ENCODE results near the gene KRTAP10-7.
"Not testable (repeated sequence)": the region's sequence is repeated elsewhere in the genome, so short reads cannot be mapped to it uniquely, and the experiment has no call there.

The KRTAP10-7 gene

DNA sequence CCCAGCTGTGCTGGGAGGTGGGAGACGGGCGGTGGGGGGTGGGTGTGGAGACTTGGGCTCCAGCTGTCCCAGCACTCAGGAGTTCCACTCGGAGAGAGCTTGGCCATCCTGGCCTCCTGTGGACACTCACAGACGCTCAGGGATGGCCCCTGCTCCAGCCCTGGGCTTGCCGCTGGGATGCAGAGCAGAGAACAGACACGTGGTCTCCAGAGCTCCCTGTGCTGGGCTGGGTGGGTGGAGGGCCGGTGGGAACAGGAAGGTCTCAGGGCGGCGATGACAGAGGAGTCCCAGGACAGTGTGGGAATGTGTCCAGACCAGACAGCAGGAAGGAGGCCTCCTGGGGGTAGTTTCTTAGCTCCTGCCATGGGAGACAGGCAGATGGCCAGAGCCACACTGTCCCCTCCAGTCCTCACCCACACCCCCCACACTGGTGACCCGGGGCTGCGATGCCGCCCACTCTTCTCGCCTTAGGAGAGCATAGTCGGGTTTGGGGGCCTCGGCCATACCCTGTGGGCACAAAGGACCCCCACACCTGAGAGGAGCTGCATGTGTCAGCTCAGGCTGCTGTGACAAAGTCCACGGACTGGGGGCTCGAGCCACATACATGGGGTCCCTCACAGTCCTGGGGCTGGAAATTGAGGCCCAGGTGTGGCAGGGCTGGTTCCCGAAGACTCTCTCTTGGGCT lies 28.5 kb downstream of the KRTAP10-7 start:
- in situ Hi-C loops (cut with MboI; ENCODE audit: low sequenced_read_pairs, unreplicated experiment), result no loop called here
- TF ChIP-seq, protein P1, sequence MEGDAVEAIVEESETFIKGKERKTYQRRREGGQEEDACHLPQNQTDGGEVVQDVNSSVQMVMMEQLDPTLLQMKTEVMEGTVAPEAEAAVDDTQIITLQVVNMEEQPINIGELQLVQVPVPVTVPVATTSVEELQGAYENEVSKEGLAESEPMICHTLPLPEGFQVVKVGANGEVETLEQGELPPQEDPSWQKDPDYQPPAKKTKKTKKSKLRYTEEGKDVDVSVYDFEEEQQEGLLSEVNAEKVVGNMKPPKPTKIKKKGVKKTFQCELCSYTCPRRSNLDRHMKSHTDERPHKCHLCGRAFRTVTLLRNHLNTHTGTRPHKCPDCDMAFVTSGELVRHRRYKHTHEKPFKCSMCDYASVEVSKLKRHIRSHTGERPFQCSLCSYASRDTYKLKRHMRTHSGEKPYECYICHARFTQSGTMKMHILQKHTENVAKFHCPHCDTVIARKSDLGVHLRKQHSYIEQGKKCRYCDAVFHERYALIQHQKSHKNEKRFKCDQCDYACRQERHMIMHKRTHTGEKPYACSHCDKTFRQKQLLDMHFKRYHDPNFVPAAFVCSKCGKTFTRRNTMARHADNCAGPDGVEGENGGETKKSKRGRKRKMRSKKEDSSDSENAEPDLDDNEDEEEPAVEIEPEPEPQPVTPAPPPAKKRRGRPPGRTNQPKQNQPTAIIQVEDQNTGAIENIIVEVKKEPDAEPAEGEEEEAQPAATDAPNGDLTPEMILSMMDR (IDR thresholded peaks at IDR 0.05; ENCODE audit: borderline replicate concordance, control extremely low read depth, extremely low read depth, insufficient read depth, missing control alignments), result no peak
- no peak for DNase-seq (ENCODE audit: low spot score)

DNA sequence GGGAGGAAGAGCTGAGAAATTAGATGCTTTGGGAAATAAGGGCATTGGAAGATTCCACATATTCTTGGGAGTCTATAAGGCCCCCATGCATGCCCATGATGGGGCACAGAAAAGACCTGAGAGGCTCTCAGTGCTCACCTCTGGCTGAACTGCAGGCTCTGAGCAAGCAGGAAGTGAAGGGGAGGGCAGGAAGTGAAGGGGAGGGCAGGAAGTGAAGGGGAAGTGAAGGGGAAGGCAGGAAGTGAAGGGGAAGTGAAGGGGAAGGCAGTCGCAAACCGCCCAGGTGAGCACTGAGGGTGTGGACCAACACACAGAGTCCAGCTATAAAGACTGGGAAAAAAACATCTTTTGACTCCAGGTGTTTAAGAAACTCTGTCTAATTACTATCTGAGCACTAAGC lies 30.0 kb downstream of the KRTAP10-7 start:
- in situ Hi-C loops (cut with MboI; ENCODE audit: low sequenced_read_pairs, unreplicated experiment), result no loop called here
- DNase-seq (ENCODE audit: low spot score), result no peak
- TF ChIP-seq, protein P1 (IDR thresholded peaks at IDR 0.05; ENCODE audit: borderline replicate concordance, control extremely low read depth, extremely low read depth, insufficient read depth, missing control alignments), result no peak

DNA sequence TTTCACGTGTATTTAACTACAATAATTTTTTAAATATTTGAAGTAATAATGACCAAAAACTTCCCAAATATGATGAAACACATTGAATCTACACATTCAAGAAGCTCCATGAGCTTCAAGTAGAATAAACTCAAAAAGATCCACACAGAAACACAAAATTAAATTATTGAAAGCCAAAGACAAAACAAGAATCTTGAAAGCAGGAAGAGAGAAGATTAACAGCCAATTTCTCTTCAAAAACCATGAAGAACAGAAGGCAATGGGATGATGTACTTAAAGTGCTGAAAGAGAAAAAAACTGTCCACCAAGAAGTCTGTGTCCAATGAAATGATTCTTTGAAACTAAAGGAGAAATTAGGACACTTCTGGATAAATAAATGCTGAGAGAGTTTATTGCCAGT lies 31.7 kb downstream of the KRTAP10-7 start:
- TF ChIP-seq, protein P1 (IDR thresholded peaks at IDR 0.05; ENCODE audit: borderline replicate concordance, control extremely low read depth, extremely low read depth, insufficient read depth, missing control alignments), result no peak
- DNase-seq (ENCODE audit: low spot score), result no peak
- in situ Hi-C loops (cut with MboI; ENCODE audit: low sequenced_read_pairs, unreplicated experiment), result no loop called here

DNA sequence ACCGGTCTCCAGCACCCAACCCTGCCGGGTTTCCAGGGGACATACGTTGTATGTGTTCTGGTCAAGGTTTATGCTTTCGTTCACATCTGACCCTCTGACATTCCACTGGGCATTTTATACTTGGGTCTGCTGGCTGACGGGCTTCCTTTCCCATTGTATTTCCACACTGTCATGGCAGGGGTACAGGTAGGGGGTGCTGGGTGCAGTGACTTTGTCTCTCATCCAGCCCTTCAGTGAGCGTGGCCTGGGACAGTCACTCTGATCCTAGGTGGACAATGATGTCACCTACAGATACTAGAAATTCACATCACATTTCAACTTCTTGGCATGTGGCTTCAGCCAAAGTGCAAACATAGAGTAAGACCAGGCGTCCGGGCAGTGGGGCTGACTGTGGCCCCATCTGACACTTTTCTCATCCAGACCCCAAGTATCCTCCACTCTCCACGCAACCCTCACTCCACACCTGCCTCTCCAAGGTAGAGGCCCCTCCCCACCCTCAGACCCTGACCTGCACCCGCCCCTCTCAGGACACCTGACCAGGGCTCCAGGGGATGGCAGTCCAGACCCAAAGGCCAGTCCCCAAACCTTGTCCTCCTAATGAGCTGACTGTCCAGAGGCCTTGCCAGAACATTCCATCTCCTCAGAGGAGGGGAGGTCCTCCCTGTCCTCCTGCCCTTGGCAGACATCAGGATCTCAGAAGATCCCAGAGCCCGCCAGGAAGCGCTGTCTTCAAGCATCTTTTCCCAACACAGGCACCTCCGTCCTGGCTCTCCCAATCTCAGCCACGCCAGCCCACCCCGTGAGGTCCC lies 36.0 kb downstream of the KRTAP10-7 start:
- in situ Hi-C loops (cut with MboI; ENCODE audit: low sequenced_read_pairs, unreplicated experiment), result no loop called here
- TF ChIP-seq, protein P1 (IDR thresholded peaks at IDR 0.05; ENCODE audit: borderline replicate concordance, control extremely low read depth, extremely low read depth, insufficient read depth, missing control alignments), result no peak
- no peak for DNase-seq (ENCODE audit: low spot score)

DNA sequence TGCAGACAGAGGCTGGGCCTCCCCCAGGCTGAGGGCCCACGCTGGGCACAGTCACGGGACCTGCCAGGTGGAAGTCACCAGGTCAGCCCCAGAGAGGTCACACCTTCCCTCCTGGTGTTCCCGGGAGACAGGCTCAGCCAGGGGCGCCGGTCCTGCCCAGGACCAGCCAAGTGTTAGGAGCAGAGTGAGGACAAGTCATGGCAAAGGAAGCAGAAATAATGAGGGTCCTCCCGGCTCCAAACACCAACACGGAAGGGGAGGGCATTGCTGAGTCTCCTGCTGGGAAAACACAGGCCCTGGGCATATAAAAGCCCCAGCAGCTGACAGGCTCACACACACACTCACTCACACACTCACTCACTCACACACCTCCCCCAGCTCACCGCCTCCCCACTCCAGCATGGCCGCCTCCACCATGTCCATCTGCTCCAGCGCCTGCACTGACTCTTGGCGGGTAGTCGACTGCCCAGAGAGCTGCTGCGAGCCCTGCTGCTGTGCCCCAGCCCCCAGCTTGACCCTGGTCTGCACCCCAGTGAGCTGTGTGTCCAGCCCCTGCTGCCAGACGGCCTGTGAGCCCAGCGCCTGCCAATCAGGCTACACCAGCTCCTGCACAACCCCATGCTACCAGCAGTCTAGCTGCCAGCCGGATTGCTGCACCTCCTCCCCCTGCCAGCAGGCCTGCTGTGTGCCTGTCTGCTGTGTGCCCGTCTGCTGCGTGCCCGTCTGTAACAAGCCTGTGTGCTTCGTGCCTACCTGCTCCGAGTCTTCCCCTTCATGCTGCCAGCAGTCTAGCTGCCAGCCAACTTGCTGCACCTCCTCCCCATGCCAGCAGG lies 36.8 kb downstream of the KRTAP10-7 start, which contains the start of gene KRTAP10-10:
Gene KRTAP10-10 (plus strand): TSS at position 339 of the 833 bp plus-strand sequence. CDS start 62 bp downstream, at position 401.
- TF ChIP-seq, protein P1 (IDR thresholded peaks at IDR 0.05; ENCODE audit: borderline replicate concordance, control extremely low read depth, extremely low read depth, insufficient read depth, missing control alignments), result no peak
- DNase-seq (ENCODE audit: low spot score), result no peak
- in situ Hi-C loops (cut with MboI; ENCODE audit: low sequenced_read_pairs, unreplicated experiment), result no loop called here

DNA sequence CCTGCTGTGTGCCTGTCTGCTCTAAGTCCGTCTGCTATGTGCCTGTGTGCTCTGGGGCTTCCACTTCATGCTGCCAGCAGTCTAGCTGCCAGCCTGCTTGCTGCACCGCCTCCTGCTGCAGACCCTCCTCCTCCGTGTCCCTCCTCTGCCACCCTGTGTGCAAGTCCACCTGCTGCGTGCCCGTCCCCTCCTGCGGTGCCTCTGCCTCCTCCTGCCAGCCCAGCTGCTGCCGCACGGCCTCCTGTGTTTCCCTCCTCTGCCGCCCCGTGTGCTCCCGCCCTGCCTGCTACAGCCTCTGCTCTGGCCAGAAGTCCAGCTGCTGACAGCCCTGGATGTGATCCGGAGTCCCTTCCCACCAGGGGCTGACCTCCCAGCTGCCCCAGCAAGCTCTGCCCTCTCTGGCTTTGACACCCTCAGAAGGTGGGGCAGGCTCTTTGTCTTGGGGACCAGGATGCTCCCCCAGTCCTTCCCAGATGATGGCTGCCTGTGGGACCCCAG lies 37.5 kb downstream of the KRTAP10-7 start:
- DNase-seq (ENCODE audit: low spot score); in situ Hi-C loops (cut with MboI; ENCODE audit: low sequenced_read_pairs, unreplicated experiment): not testable (repeated sequence)

DNA sequence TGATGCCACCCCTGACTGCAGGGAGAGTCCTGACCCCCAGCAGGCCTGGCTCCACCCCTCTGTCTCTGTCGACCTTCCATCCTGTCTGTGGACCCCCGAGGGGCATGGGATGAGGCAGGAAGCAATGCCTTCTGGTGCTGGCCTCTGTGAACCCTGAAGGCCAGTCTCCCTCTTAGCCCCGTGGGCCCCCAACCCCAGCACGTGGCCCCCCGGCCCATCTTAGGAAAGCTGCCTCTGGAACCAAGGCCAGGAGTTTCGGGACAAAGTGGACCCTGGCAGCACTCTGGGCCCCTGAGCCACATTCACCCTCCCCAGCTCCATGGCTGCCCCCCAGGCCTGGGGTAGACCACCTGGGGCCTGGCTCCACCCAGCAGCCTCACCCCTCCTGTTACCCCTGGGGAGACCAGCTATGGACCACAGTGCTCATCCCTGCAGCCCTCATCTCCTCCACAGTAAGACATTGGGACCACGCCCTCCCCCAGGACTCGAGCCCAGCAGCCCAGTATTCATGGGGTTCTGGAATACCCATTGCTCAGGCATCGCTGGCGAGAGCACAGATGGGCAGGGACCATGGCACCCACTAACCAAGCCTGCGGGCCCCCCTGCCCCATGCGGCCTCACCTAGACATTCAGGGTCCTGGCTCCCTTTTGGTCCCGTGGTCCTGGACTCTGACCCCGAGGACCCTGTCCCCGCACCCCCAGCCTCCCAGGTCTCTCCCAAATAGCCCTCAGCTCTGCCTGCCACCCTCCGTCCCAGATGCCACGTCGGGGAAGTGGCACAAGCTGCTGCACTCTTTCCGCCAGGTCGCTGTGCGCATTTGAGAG lies 38.3 kb downstream of the KRTAP10-7 start:
- DNase-seq (ENCODE audit: low spot score); in situ Hi-C loops (cut with MboI; ENCODE audit: low sequenced_read_pairs, unreplicated experiment): not testable (repeated sequence)

Data from GM13976 (cell line).